Measurements from ENCODE around the gene ANKRD28. TPM values are rescaled to one million over a fixed set of nuclear protein-coding genes. Genes with fewer than 3 reads are reported as not detected.

ANKRD28 gene
- 40.5 to 60.8 TPM (median 49.8 TPM) in 5 replicates for total RNA-seq (2022; extraction: Qiagen RNA extraction; ENCODE audit: low read depth)

GRCh38 chr3:15797642-15798303 lies at the start of gene ANKRD28:
TSS of gene ANKRD28 (minus strand) at chr3:15797979. CDS start at chr3:15796521, 1,458 bp downstream.

Other genes with a start within 250 kb of the ANKRD28 start
- 23.6 to 31.5 TPM (median 25.5 TPM) in 5 replicates for gene HACL1, start 196.4 kb downstream of the ANKRD28 start, total RNA-seq (2022; extraction: Qiagen RNA extraction; ENCODE audit: low read depth)
- 15.5 to 21.1 TPM (median 16.8 TPM) in 5 replicates for gene BTD, start 196.2 kb downstream of the ANKRD28 start, total RNA-seq (2022; extraction: Qiagen RNA extraction; ENCODE audit: low read depth)

Data from A549 treated with CpdA at 1 μM for 4 hours (cell line).